Sigmoid colon (tissue), 7 donors: ENCODE measurements around the gene RAB7A. TPM values are rescaled to one million over a fixed set of nuclear protein-coding genes. Genes with fewer than 3 reads are reported as not detected.

Source experiments
- DNase-seq: peaks from one replicate; pipeline ENCODE4 v3.0.0-alpha.2; 2019
- H3K27ac ChIP-seq, 4 donors: fragments of 200-600 bp; sonication (generic); one replicate each; pipeline ENCODE4 v1.5.1; 2016 to 2019; ENCODE audit warnings: mild to moderate bottlenecking in 1 of 4
- H3K27me3 ChIP-seq, 3 donors: fragments of 200-600 bp; sonication (generic); one replicate each; pipeline ENCODE4 v1.5.1; 2019; ENCODE audit warnings: mild to moderate bottlenecking in 1 of 3
- H3K36me3 ChIP-seq, 4 donors: fragments of 200-600 bp; sonication (generic); one replicate each; pipeline ENCODE4 v1.5.1; 2016 to 2019
- H3K4me1 ChIP-seq, 4 donors: fragments of 200-600 bp; sonication (generic); one replicate each; pipeline ENCODE4 v1.5.1; 2017 to 2019
- H3K4me3 ChIP-seq, 4 donors: fragments of 200-600 bp; sonication (generic); one replicate each; pipeline ENCODE4 v1.5.1; 2017 to 2019; ENCODE audit warnings: mild to moderate bottlenecking in 2 of 4, moderate library complexity in 1 of 4
- H3K9me3 ChIP-seq, 4 donors: fragments of 200-600 bp in 3 of 4; sonication (generic) in 3 of 4; one replicate each; pipeline versions ENCODE4 v1.5.1 to v1.6.1; 2013 to 2019
- CTCF ChIP-seq, 4 experiments: fragments of 450-650 bp in 3 of 4; fragments of 200-600 bp in 1 of 4; IDR thresholded peaks; one replicate each; pipeline ENCODE4 v1.5.1; 2016 to 2019; ENCODE audit warnings: antibody characterized with exemption in 4 of 4, mild to moderate bottlenecking in 3 of 4, moderate library complexity in 2 of 4
- EP300 ChIP-seq, 4 donors: sonication (generic); formaldehyde crosslinking; IDR thresholded peaks; one replicate each; pipeline ENCODE4 v1.6.1; 2017; ENCODE audit warnings: antibody characterized with exemption in 4 of 4
- POLR2A ChIP-seq, 2 donors: fragments of 450-650 bp; IDR thresholded peaks; one replicate each; pipeline ENCODE4 v1.6.1; 2016; ENCODE audit warnings: antibody characterized with exemption in 2 of 2, mild to moderate bottlenecking in 2 of 2, moderate library complexity in 2 of 2
- POLR2AphosphoS5 ChIP-seq, 4 donors: sonication (generic); formaldehyde crosslinking; IDR thresholded peaks; one replicate each; pipeline ENCODE4 v1.6.1; 2017; ENCODE audit warnings: antibody characterized with exemption in 4 of 4
- WGBS, 2 donors: extraction: QIAGEN DNeasy Blood & Tissue Kit; methylation state at CpG; one replicate each; pipeline ENCODE4 v1.1.7; 2013; 5-methylcytosine and 5-hydroxymethylcytosine counted together
- intact Hi-C: fragments of 100-400 bp; cut with DNase I; formaldehyde crosslinking; loops from one replicate; pipeline ENCODE4 v1.15.1; 2023
- polyA plus RNA-seq, 3 donors: library from polyadenylated mRNA; stranded (reverse); fragments of 200-250 nt; gene quantifications; one replicate each; pipeline ENCODE4 v1.2.3, GENCODE V29; 2013
- total RNA-seq, 4 donors: library from RNA; depleted of rRNA; stranded (reverse); fragments of >200 nt; gene quantifications; one replicate each; pipeline ENCODE4 v1.1.0, GENCODE V29; 2016
- donor health status: healthy with polysubstance abuse.
- donor health status: Bipolar disorder and iron deficiency.
- donor health status: healthy.

Gene RAB7A
- total and polyA plus RNA-seq, 7 donors, result 73.6 to 275 (median 100.0) TPM

GRCh38 chr3:128808672-128809071 lies 82.7 kb downstream of the RAB7A start:
- WGBS, 2 donors, result 60 to 88% methylated on average over 3 of the region's 3 CpGs
- TF ChIP-seq POLR2A (IDR thresholded peaks at IDR 0.05), result no peak
- no peak for TF ChIP-seq CTCF (IDR thresholded peaks at IDR 0.05)
- peak in 1 of 4 donors; percentile 9 for TF ChIP-seq POLR2AphosphoS5 (IDR thresholded peaks at IDR 0.05)
- Histone ChIP-seq H3K9me3 (no peaks in the 10 kb centered on the region), H3K27me3 (no peaks in the 10 kb centered on the region), H3K4me1 (peaks cover 0 to 30% (median 17%) of the 10 kb centered on the region in 4 donors), H3K36me3 (peaks cover 13 to 79% (median 39%) of the 10 kb centered on the region in 4 donors), H3K4me3 (no peak overlapping the region), H3K27ac (peak overlapping the region; percentile 2 to 71 (median 55))
- DNase-seq, result no peak
- intact Hi-C loops, result no loop called here

- intact Hi-C loops, result no loop called here
- Histone ChIP-seq H3K4me3 (no peak overlapping the region), H3K27me3 (no peaks in the 10 kb centered on the region), H3K9me3 (no peaks in the 10 kb centered on the region), H3K27ac (peak overlapping the region in 1 of 4 donors; percentile 0), H3K4me1 (peaks cover 0 to 29% (median 5%) of the 10 kb centered on the region in 4 donors), H3K36me3 (peaks cover 7 to 78% (median 26%) of the 10 kb centered on the region in 4 donors)
- no peak for DNase-seq
- 84 to 92% methylated on average over 8 of the region's 8 CpGs for WGBS, 2 donors
- no peak for TF ChIP-seq POLR2A (IDR thresholded peaks at IDR 0.05)
- TF ChIP-seq EP300 (IDR thresholded peaks at IDR 0.05), result no peak
- no peak for TF ChIP-seq POLR2AphosphoS5 (IDR thresholded peaks at IDR 0.05)
- TF ChIP-seq CTCF (IDR thresholded peaks at IDR 0.05), result no peak
These were observed 87.1 kb downstream of the RAB7A start for GRCh38 chr3:128813097-128813496.

GRCh38 chr3:128814060-128814459 lies 88.1 kb downstream of the RAB7A start:
- WGBS, 2 donors, result 92% methylated on average over 5 of the region's 5 CpGs
- no peak for DNase-seq
- intact Hi-C loops, result no loop called here
- TF ChIP-seq EP300 (IDR thresholded peaks at IDR 0.05) (no peak), POLR2AphosphoS5 (IDR thresholded peaks at IDR 0.05) (no peak), CTCF (IDR thresholded peaks at IDR 0.05) (no peak), POLR2A (IDR thresholded peaks at IDR 0.05) (no peak)
- no peaks in the 10 kb centered on the region for H3K9me3 ChIP-seq
- peaks cover 0 to 24% (median 5%) of the 10 kb centered on the region in 4 donors for H3K4me1 ChIP-seq
- H3K27me3 ChIP-seq, result no peaks in the 10 kb centered on the region
- H3K4me3 ChIP-seq, result no peak overlapping the region
- H3K36me3 ChIP-seq, result peaks cover 7 to 68% (median 27%) of the 10 kb centered on the region in 4 donors
- peak overlapping the region in 2 of 4 donors; percentile 2 to 38 for H3K27ac ChIP-seq

- no peak overlapping the region for H3K4me3 ChIP-seq
- no peak for DNase-seq
- peaks cover 7 to 63% (median 27%) of the 10 kb centered on the region in 4 donors for H3K36me3 ChIP-seq
- WGBS, 2 donors, result 85 to 90% methylated on average over 8 of the region's 8 CpGs
- intact Hi-C loops, result no loop called here
- TF ChIP-seq POLR2AphosphoS5 (IDR thresholded peaks at IDR 0.05), result no peak
- no peak for TF ChIP-seq EP300 (IDR thresholded peaks at IDR 0.05)
- no peak for TF ChIP-seq POLR2A (IDR thresholded peaks at IDR 0.05)
- TF ChIP-seq CTCF (IDR thresholded peaks at IDR 0.05), result no peak
- H3K27me3 ChIP-seq, result no peaks in the 10 kb centered on the region
- peak overlapping the region in 2 of 4 donors; percentile 27 to 38 for H3K27ac ChIP-seq
- H3K4me1 ChIP-seq, result peaks cover 0 to 18% (median 5%) of the 10 kb centered on the region in 4 donors
- H3K9me3 ChIP-seq, result no peaks in the 10 kb centered on the region
These were observed 88.7 kb downstream of the RAB7A start for GRCh38 chr3:128814519-128815317.
